Lower leg skin (tissue), 3 donors: ENCODE results near the gene DAB2IP.

Experiments
- POLR2A ChIP-seq, 2 donors: fragments of 450-650 bp; IDR thresholded peaks; one replicate each; pipeline ENCODE4 v1.6.1; 2016 to 2017; ENCODE audit warnings: antibody characterized with exemption in 2 of 2, mild to moderate bottlenecking in 1 of 2, moderate library complexity in 1 of 2
- TF ChIP-seq, protein P1 (sequence below), 3 donors: fragments of 450-650 bp; IDR thresholded peaks; one replicate each; pipeline ENCODE4 v1.5.1; 2016; ENCODE audit warnings: antibody characterized with exemption in 3 of 3, mild to moderate bottlenecking in 3 of 3, moderate library complexity in 2 of 3

DNA sequence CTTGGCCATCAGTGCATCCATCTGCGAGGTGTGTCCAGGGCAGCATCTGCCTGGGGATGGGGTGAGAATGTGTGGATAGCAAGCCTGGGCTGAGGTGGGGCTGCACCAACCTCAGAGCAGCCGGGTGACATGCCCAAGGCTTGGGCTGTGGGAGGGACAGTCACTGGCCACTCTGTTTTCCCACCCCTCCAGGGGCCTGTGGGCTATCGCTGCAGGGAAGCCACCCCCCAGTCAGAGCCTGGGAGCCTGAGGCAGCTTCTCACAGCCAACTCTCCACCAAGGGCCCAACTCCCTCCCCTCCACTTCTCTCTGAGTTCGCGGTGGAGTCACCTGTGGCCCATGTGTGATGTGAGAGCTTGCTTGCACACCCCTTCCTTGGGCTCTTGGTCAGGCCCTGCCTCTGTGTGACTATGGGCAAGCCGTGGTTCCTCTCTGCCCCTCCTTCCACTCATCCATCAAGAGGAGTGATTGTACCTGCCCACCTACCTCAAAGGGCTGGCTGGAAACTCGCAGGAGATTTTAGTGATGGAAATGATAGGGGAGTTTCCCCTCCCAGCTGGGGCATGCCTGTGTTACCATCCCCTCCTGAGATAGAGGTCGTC is 54.8 kb downstream of the DAB2IP start:
- TF ChIP-seq, protein P1, sequence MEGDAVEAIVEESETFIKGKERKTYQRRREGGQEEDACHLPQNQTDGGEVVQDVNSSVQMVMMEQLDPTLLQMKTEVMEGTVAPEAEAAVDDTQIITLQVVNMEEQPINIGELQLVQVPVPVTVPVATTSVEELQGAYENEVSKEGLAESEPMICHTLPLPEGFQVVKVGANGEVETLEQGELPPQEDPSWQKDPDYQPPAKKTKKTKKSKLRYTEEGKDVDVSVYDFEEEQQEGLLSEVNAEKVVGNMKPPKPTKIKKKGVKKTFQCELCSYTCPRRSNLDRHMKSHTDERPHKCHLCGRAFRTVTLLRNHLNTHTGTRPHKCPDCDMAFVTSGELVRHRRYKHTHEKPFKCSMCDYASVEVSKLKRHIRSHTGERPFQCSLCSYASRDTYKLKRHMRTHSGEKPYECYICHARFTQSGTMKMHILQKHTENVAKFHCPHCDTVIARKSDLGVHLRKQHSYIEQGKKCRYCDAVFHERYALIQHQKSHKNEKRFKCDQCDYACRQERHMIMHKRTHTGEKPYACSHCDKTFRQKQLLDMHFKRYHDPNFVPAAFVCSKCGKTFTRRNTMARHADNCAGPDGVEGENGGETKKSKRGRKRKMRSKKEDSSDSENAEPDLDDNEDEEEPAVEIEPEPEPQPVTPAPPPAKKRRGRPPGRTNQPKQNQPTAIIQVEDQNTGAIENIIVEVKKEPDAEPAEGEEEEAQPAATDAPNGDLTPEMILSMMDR (IDR thresholded peaks at IDR 0.05), result no peak
- TF ChIP-seq POLR2A (IDR thresholded peaks at IDR 0.05), result no peak
